CD4-positive, alpha-beta T cell treated with Interleukin-4 for 1 hour (primary cell): Measurements from ENCODE around the gene LCE2A.
"Not testable (repeated sequence)": the region's sequence is repeated elsewhere in the genome, so short reads cannot be mapped to it uniquely, and the experiment has no call there.

Experiments
- DNase-seq, 2 donors: peaks; one replicate each; pipeline ENCODE4 v3.0.0-alpha.2; 2020 to 2022

The LCE2A gene

GRCh38 chr1:152697701-152698600 lies at the start of gene LCE2A:
TSS of gene LCE2A (plus strand) at chr1:152698345. CDS start at chr1:152698902, 557 bp downstream.
- DNase-seq = no peak

GRCh38 chr1:152654110-152654509 lies 44.0 kb upstream of the LCE2A start:
- peak; percentile 35 to 36 for DNase-seq

- DNase-seq = no peak
Observed at GRCh38 chr1:152656459-152656858, 41.7 kb upstream of the LCE2A start.

GRCh38 chr1:152657677-152658076 lies 40.5 kb upstream of the LCE2A start:
- no peak for DNase-seq

- DNase-seq = no peak
Observed at GRCh38 chr1:152658649-152659048, 39.5 kb upstream of the LCE2A start.

- no peak for DNase-seq
Observed at GRCh38 chr1:152663098-152663497, 35.0 kb upstream of the LCE2A start, which contains the start of gene LCE2D. TSS of gene LCE2D (plus strand) at chr1:152663380. CDS start at chr1:152664106, 726 bp downstream.

- DNase-seq = not testable (repeated sequence)
Observed at GRCh38 chr1:152666171-152666570, 32.0 kb upstream of the LCE2A start.

GRCh38 chr1:152667648-152668047 lies 30.5 kb upstream of the LCE2A start:
- DNase-seq = no peak

- no peak for DNase-seq
Observed at GRCh38 chr1:152673016-152673415, 25.1 kb upstream of the LCE2A start.

GRCh38 chr1:152674983-152675382 lies 23.2 kb upstream of the LCE2A start, which contains the start of gene LCE2C:
TSS of gene LCE2C (plus strand) at chr1:152675279. CDS start at chr1:152676016, 737 bp downstream.
- not testable (repeated sequence) for DNase-seq

- DNase-seq = no peak
Observed at GRCh38 chr1:152679459-152679858, 18.7 kb upstream of the LCE2A start.

GRCh38 chr1:152681616-152682015 lies 16.5 kb upstream of the LCE2A start:
- DNase-seq = no peak

- no peak for DNase-seq
Observed at GRCh38 chr1:152683846-152684245, 14.3 kb upstream of the LCE2A start.

GRCh38 chr1:152685823-152686222 lies 12.3 kb upstream of the LCE2A start, which contains the start of gene LCE2B:
TSS of gene LCE2B (plus strand) at chr1:152686123. CDS start at chr1:152686844, 721 bp downstream.
- DNase-seq = not testable (repeated sequence)

GRCh38 chr1:152699746-152700145 lies 1.6 kb downstream of the LCE2A start:
- no peak for DNase-seq

- no peak for DNase-seq
Observed at GRCh38 chr1:152707860-152708259, 9.7 kb downstream of the LCE2A start, which contains the start of gene LCE4A. TSS of gene LCE4A (plus strand) at chr1:152708160. CDS start at chr1:152709076, 916 bp downstream.

GRCh38 chr1:152718238-152718637 lies 20.1 kb downstream of the LCE2A start:
- DNase-seq = no peak

GRCh38 chr1:152725261-152725660 lies 27.1 kb downstream of the LCE2A start:
- no peak for DNase-seq

GRCh38 chr1:152728986-152729385 lies 30.8 kb downstream of the LCE2A start:
- no peak for DNase-seq

- no peak for DNase-seq
Observed at GRCh38 chr1:152735648-152736047, 37.5 kb downstream of the LCE2A start.

- DNase-seq = no peak
Observed at GRCh38 chr1:152737997-152738396, 39.9 kb downstream of the LCE2A start.

- DNase-seq = no peak
Observed at GRCh38 chr1:152739841-152740240, 41.7 kb downstream of the LCE2A start.

GRCh38 chr1:152741656-152742055 lies 43.5 kb downstream of the LCE2A start:
- DNase-seq = no peak
